ENCODE measurements around the gene KHDC1.
"Not testable (repeated sequence)": the region's sequence is repeated elsewhere in the genome, so short reads cannot be mapped to it uniquely, and the experiment has no call there.

KHDC1 gene, protein sequence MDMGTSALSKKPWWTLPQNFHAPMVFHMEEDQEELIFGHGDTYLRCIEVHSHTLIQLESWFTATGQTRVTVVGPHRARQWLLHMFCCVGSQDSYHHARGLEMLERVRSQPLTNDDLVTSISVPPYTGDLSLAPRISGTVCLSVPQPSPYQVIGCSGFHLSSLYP

DNA sequence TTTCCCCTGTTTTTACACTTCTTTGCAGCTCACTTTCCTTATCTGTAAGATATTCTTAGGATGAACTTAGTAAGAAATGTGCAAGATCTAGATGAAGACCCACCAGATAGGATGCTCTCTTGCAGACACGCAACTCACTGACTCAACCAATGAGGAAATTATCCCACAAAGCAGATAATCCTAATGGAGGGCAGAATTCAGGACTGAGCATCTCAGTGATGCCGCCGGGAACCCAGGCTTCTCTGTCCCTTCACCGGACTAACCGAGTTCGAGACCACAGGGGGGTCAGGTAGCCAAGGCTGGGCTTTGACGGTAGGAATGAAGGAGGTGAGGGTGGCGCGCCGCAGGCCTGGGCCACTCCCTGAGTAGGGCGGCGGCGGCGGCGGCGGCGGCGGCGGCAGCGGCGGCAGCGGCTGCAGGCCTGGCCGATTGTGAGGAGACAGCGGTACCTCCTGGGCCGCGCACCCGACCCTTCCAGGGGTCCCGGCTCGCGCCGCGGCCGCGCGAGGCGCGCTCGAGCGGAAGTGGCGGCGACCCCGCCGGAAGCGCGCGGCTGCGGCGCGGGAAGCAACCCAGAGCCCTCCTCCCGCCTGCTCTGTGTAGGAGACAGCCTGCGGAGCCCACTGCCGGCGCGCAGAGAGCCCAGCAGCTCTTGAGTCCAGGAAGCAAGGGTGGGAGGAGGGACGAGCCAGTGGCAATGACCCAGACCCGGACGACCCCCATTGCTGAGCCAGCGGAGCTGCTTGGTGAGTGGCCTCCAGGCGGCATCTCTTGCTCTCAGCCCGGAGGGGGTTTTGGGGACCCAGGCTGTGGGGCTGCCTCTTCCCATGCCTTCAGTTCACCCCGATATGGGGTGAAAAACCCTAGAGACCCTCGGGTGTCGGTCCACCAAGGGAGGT, at the start of gene KHDC1:
Gene KHDC1, minus strand, starts transcription at position 526 of the 899 bp plus-strand sequence. CDS start 20,679 bp downstream, outside the sequence.
- TF ChIP-seq, protein P1, sequence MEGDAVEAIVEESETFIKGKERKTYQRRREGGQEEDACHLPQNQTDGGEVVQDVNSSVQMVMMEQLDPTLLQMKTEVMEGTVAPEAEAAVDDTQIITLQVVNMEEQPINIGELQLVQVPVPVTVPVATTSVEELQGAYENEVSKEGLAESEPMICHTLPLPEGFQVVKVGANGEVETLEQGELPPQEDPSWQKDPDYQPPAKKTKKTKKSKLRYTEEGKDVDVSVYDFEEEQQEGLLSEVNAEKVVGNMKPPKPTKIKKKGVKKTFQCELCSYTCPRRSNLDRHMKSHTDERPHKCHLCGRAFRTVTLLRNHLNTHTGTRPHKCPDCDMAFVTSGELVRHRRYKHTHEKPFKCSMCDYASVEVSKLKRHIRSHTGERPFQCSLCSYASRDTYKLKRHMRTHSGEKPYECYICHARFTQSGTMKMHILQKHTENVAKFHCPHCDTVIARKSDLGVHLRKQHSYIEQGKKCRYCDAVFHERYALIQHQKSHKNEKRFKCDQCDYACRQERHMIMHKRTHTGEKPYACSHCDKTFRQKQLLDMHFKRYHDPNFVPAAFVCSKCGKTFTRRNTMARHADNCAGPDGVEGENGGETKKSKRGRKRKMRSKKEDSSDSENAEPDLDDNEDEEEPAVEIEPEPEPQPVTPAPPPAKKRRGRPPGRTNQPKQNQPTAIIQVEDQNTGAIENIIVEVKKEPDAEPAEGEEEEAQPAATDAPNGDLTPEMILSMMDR (IDR thresholded peaks at IDR 0.05; ENCODE audit: control insufficient read depth, extremely low read depth, insufficient read depth), result no peak
- peak within 1 kb of the TSS; percentile 48 for H3K4me3 ChIP-seq (ENCODE audit: low read depth, low read length)
- no peak for DNase-seq (ENCODE audit: low read depth)

DNA sequence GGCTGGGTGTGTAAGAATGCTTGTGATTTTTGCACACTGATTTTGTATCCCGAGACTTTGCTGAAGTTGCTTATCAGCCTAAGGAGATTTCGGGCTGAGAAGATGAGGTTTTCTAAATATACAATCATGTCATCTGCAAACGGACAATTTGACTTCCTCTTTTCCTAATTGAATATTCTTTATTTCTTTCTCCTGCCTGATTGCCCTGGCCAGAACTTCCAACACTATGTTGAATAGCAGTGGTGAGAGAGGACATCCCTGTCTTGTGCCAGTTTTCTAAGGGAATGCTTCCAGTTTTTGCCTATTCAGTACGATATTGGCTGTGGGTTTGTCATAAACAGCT, 47.5 kb upstream of the KHDC1 start:
- peak overlapping the region; percentile 65 for H3K4me3 ChIP-seq (ENCODE audit: low read depth, low read length)
- not testable (repeated sequence) for DNase-seq (ENCODE audit: low read depth)

DNA sequence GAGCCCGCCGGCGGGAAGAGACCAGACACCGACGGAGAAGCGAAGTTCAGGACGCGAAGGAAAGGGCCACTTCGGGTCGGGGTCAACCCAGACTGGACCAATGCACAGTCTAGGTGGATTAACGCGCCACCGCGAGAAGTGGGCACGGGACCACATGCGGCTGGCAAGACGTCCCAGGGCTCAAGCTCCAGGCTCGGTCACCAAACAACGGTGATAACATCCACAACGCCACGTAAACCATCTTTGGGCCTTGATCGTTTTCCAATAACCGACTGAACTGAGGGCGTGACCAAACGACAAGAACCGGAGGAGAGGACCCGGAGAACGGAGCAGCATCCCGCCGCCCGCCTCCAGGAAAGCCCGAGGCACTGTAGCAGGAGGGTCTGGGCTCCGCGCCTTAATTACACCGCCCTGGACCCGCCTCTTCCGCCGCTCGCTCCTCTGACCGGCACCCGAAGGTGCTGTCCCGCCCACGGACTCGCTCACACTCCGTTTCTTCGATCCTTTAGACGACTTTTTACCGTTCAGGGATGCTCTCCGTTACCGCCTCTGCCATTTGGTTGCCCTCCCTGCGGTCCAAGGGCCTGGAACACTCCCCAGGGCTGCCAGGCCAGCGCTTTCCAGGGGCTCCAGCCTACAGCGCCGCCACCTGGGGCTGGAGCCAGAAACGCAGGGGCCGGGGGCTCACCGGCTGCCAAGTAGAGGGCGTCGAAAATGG, 46.9 kb upstream of the KHDC1 start:
- TF ChIP-seq, protein P1 (IDR thresholded peaks at IDR 0.05; ENCODE audit: control insufficient read depth, extremely low read depth, insufficient read depth), result peak; percentile 29
- H3K4me3 ChIP-seq (ENCODE audit: low read depth, low read length), result peak overlapping the region; percentile 65
- DNase-seq (ENCODE audit: low read depth), result peak; percentile 6

DNA sequence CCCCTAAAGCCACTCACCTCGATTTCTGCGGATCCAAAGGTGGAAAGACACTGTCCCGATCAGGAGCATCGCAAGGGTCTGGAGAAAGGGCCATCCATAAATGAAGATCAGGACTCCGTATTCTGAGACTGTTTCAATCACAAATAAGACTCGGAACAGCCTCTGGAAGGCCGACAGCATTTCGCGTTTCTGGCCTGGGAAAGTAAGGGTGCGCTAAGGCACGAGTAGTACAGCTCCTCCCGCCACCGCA, 46.5 kb upstream of the KHDC1 start:
- DNase-seq (ENCODE audit: low read depth), result no peak
- H3K4me3 ChIP-seq (ENCODE audit: low read depth, low read length), result peak overlapping the region; percentile 65
- TF ChIP-seq, protein P1 (IDR thresholded peaks at IDR 0.05; ENCODE audit: control insufficient read depth, extremely low read depth, insufficient read depth), result no peak

DNA sequence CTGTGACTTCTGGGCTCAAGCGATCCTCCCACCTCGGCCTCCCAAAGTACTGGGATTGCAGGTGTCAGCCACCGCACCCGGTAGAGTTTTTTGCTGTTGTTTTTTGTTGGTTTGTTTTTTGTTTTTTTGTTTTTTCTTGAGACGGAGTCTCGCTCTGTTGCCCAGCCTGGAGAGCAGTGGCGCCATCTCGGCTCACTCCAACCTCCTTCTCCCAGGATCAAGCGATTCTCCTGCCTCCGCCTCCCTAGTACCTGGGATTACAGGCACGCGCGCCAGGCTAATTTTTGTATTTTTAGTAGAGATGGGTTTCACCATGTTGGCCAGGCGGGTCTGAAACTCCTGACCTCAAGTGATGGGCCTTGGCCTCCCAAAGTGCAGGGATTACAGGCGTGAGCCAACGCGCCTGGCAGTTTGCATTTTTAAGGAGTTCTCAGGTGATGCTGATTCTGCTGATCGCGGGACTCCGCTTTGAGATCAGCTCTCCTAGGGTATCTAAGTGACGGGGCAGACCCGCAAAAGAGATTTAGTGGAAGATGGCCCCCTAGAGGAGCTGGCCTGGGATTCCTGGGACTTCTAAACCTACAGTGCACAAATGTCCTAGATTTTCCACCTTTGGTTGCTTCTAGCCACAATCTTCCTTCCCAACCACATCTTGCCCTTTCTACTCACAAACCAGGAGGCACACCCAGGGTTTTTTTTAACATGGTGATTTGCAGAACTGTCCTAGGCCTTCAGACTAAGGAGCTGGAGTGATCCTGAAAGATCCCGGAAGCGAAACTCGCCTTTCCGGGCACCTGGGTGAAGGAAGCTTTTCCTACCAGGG, 45.9 kb upstream of the KHDC1 start:
- DNase-seq (ENCODE audit: low read depth), result no peak
- peak overlapping the region; percentile 65 for H3K4me3 ChIP-seq (ENCODE audit: low read depth, low read length)
- TF ChIP-seq, protein P1 (IDR thresholded peaks at IDR 0.05; ENCODE audit: control insufficient read depth, extremely low read depth, insufficient read depth), result no peak

DNA sequence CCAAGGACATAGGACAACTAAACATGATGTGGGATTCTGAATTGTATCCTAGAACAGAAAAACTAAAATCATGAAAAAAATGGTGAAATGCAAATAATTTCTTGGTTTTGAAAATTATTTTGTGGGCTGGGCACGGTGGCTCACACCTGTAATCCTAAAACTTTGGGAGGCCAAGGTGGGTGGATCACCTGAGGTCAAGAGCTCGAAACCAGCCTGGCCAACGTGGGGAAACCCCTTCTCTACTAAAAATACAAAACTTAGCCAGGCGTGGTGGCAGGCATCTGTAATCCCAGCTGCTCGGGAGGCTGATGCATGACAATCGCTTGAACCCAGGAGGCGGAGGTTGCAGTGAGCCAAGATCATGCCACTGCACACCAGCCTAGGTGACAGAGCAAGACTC, 40.8 kb upstream of the KHDC1 start:
- not testable (repeated sequence) for DNase-seq (ENCODE audit: low read depth); H3K4me3 ChIP-seq (ENCODE audit: low read depth, low read length)

DNA sequence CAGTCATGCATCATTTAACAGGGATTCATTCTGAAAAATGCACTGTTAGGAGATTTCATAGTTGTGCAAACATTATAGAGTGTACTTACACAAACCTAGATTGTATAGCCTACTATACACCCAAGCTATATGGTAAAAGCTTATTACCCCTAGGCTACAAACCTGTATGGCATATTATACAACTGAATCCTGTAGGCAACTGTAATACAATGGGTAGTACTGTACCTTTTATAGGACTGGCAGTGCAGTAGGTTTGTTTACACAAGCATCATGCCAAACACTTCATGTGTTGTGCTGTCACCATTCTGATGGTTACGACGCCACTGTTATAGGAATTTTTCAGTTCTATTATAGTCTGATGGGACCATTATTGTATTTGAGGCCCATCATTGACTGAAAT, 39.3 kb upstream of the KHDC1 start:
- peak; percentile 45 for DNase-seq (ENCODE audit: low read depth)
- H3K4me3 ChIP-seq (ENCODE audit: low read depth, low read length), result no peak overlapping the region
- TF ChIP-seq, protein P1 (IDR thresholded peaks at IDR 0.05; ENCODE audit: control insufficient read depth, extremely low read depth, insufficient read depth), result no peak
